Testis (tissue), 5 donors: ENCODE measurements around the gene PDSS1. TPM values are rescaled to one million over a fixed set of nuclear protein-coding genes. Genes with fewer than 3 reads are reported as not detected.
"Not testable (repeated sequence)": the region's sequence is repeated elsewhere in the genome, so short reads cannot be mapped to it uniquely, and the experiment has no call there.

Experiments used
- DNase-seq: peaks from one replicate; pipeline ENCODE4 v3.0.0-alpha.2; 2019
- H3K27ac ChIP-seq, 2 donors: fragments of 200-600 bp; sonication (generic); one replicate each; pipeline ENCODE4 v1.5.1; 2019
- H3K27me3 ChIP-seq: fragments of 200-600 bp; sonication (generic); one replicate; pipeline ENCODE4 v1.5.1; 2019
- H3K36me3 ChIP-seq: fragments of 200-600 bp; sonication (generic); one replicate; pipeline ENCODE4 v1.5.1; 2017; ENCODE audit warnings: low read depth; ENCODE audit errors: missing control alignments
- H3K4me1 ChIP-seq: fragments of 200-600 bp; sonication (generic); one replicate; pipeline ENCODE4 v1.5.1; 2019
- H3K4me3 ChIP-seq, 2 donors: fragments of 200-600 bp; sonication (generic); one replicate each; pipeline ENCODE4 v1.5.1; 2017 to 2019
- H3K9me3 ChIP-seq: fragments of 200-600 bp; sonication (generic); one replicate; pipeline ENCODE4 v1.5.1; 2017
- CTCF ChIP-seq, 3 experiments: fragments of 450-650 bp in 2 of 3; fragments of 200-600 bp in 1 of 3; sonication (generic) in 1 of 3; IDR thresholded peaks; one replicate each; pipeline ENCODE4 v1.5.1; 2016 to 2019; ENCODE audit warnings: antibody characterized with exemption in 3 of 3, mild to moderate bottlenecking in 2 of 3, moderate library complexity in 1 of 3
- POLR2A ChIP-seq: fragments of 450-650 bp; IDR thresholded peaks from one replicate; pipeline ENCODE4 v1.6.1; 2017; ENCODE audit warnings: antibody characterized with exemption, mild to moderate bottlenecking, moderate library complexity
- WGBS, 2 donors: methylation state at CpG; one replicate each; pipeline ENCODE4 v1.1.5; 2018; 5-methylcytosine and 5-hydroxymethylcytosine counted together
- intact Hi-C: fragments of 100-400 bp; cut with DNase I; formaldehyde crosslinking; loops from one replicate; pipeline ENCODE4 v1.15.1; 2023; ENCODE audit warnings: low total_unique reads
- long read RNA-seq, 2 donors: transcript quantifications; one replicate each; lab custom pipeline, GENCODE V29; 2026
- polyA plus RNA-seq: library from polyadenylated mRNA; stranded (reverse); fragments of 350-450 nt; fragmentation: Illumina TruSeq; extraction: RNeasy Lipid Tissue Mini Kit (QIAGEN cat#74804); gene quantifications from one replicate; pipeline ENCODE4 v1.2.3, GENCODE V29; 2014; ENCODE audit warnings: low read depth, low replicate concordance; ENCODE audit not compliant: insufficient read depth
- total RNA-seq, 2 donors: library from RNA; depleted of rRNA; stranded (reverse); fragments of >200 nt; gene quantifications; one replicate each; pipeline ENCODE4 v1.2.3, GENCODE V29; 2016

The PDSS1 gene
- total RNA-seq, result 1 to 10 TPM; 8.9 to 9.6 TPM
- polyA plus RNA-seq, result 10.1 TPM
- long read RNA-seq, donor 1, partial matches to known transcripts, result 0 of 1 reads
- long read RNA-seq, donor 1, other reads (novel, unspliced or antisense), result 0 of 1 reads
- long read RNA-seq, donor 2, partial matches to known transcripts, result 0 of 1 reads
- long read RNA-seq, donor 2, other reads (novel, unspliced or antisense), result 0 of 1 reads

- Histone ChIP-seq H3K4me3 (peak within 1 kb of the TSS; percentile 75 to 96), H3K36me3 (no peaks in the 10 kb centered on the region), H3K27me3 (no peaks in the 10 kb centered on the region), H3K4me1 (peaks cover 8% of the 10 kb centered on the region), H3K9me3 (no peaks in the 10 kb centered on the region), H3K27ac (peak within 1 kb of the TSS; percentile 87 to 94)
- 0 to 1% methylated on average over 11 to 77 of the region's 82 CpGs for WGBS, 2 donors
- intact Hi-C loops, result no loop called here
- DNase-seq, result peak; percentile 78
- no peak for TF ChIP-seq POLR2A
- TF ChIP-seq CTCF (IDR thresholded peaks at IDR 0.05), result no peak
Observed at GRCh38 chr10:26697163-26697921, at the start of gene PDSS1. TSS of gene PDSS1 (plus strand) at chr10:26697701. CDS start at chr10:26697712, 11 bp downstream.

- H3K27me3 ChIP-seq, intact Hi-C loops, H3K27ac ChIP-seq, H3K4me1 ChIP-seq, DNase-seq, H3K9me3 ChIP-seq, H3K36me3 ChIP-seq, H3K4me3 ChIP-seq: not testable (repeated sequence)
- 72 to 79% methylated on average over 3 of the region's 3 CpGs for WGBS, 2 donors
Observed at GRCh38 chr10:26648245-26648636, 49.3 kb upstream of the PDSS1 start.

- H3K27ac ChIP-seq, result no peak overlapping the region
- WGBS, 2 donors, result 65 to 72% methylated on average over 4 of the region's 4 CpGs
- intact Hi-C loops, result no loop called here
Observed at GRCh38 chr10:26650406-26650805, 47.1 kb upstream of the PDSS1 start.

GRCh38 chr10:26651476-26651875, 46.0 kb upstream of the PDSS1 start:
- H3K4me3 ChIP-seq, intact Hi-C loops, H3K4me1 ChIP-seq, H3K9me3 ChIP-seq, H3K36me3 ChIP-seq, H3K27me3 ChIP-seq, H3K27ac ChIP-seq, DNase-seq: not testable (repeated sequence)
- WGBS, 2 donors, result 54 to 63% methylated on average over 2 of the region's 2 CpGs

More at GRCh38 chr10:26650406-26650805, 47.1 kb upstream of the PDSS1 start:
- Histone ChIP-seq H3K27me3 (no peaks in the 10 kb centered on the region), H3K9me3 (no peaks in the 10 kb centered on the region), H3K36me3 (no peaks in the 10 kb centered on the region), H3K4me3 (no peak overlapping the region), H3K4me1 (no peaks in the 10 kb centered on the region)
- TF ChIP-seq CTCF (IDR thresholded peaks at IDR 0.05) (no peak), POLR2A (no peak)
- DNase-seq, result no peak

- peak overlapping the region in 1 of 2 donors; percentile 29 for H3K4me3 ChIP-seq
- H3K27ac ChIP-seq, result no peak overlapping the region
- H3K27me3 ChIP-seq, result no peaks in the 10 kb centered on the region
- intact Hi-C loops, result no loop called here
- no peak for DNase-seq
- H3K36me3 ChIP-seq, result no peaks in the 10 kb centered on the region
- WGBS, 2 donors, result 62 to 63% methylated on average over 13 to 17 of the region's 18 CpGs
- H3K4me1 ChIP-seq, result no peaks in the 10 kb centered on the region
- TF ChIP-seq POLR2A (no peak), CTCF (IDR thresholded peaks at IDR 0.05) (no peak)
- no peaks in the 10 kb centered on the region for H3K9me3 ChIP-seq
Observed at GRCh38 chr10:26653004-26653403, 44.5 kb upstream of the PDSS1 start.
